NCI-H2196 treated with DMSO at 0.1 percent for 48 hours (cell line): ENCODE data around the gene SEC24C.
"Not testable (repeated sequence)": the region's sequence is repeated elsewhere in the genome, so short reads cannot be mapped to it uniquely, and the experiment has no call there.

Source experiments
- DNase-seq: peaks from one replicate; lab custom pipeline; 2025; ENCODE audit not compliant: unreplicated experiment; lab: John Stamatoyannopoulos, UW

SEC24C gene

DNA sequence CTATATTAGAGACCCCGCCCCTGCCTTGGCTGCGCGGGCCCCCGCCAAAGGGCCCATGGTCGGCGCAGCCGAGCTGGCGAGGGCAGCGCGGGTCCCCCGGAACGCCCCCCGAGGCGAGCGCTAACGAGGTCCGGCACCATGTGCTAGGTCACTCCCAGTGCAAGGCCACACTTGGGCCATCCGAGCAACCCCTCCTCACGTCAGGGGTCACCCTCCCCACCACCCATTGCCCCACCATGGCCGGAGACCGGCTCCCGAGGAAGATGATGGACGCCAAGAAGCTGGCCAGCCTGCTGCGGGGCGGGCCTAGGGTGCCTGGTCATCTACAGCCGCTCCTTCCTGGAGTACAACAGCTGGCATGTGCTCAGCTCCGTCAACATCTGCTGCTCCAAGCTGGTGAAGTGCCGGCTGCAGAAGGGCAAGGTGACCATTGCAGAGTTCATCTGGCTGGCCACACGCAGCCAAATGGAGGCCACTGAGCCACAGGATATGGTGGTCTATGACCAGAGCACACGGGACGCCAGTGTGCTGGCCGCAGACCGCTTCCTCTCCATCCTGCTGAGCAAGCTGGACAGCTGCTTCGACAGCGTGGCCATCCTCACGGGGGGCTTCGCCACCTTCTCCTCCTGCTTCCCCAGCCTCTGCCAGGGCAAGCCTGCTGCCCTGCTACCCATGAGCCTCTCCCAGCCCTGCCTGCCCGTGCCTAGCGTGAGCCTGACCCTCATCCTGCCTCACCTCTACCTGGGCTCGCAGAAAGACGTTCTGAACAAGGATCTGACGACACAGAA lies 12.4 kb upstream of the SEC24C start:
- no peak for DNase-seq

- no peak for DNase-seq
These were observed 11.7 kb upstream of the SEC24C start for GRCh38 chr10:73732426-73732825.

DNA sequence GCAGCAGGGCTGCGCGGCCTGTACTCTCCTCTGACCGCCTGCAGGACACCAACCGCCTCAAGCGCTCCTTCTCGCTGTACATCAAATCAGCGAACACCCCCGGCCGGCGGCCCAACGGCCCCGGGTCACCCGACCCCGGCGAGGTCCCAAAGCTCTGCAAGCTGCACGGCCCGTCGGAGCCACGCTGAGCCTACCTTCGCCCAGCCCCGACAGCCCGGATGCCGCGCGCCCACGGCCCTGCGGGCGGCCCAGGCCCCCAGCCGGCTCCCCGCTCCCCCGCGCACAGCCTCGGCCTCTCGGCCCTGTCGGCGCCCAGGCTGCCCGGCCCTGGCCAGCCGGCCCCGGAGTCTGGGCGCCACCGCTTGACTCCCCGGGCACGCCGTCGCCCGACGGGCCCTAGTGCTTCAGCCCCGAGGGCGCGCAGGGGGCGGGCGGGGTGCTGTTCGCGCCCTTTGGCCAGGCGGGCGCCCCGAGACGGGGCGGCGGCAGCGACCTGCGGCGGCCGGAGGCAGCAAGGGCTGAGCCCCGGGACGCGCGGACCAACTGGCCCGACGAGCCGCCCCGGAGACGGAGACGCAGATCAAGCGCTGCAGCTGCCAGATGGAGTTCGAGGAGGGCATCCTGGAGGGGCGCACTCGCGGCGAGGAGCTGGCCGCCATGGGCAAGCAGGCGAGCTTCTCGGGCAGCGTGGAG lies 11.1 kb upstream of the SEC24C start:
- DNase-seq: no peak

DNA sequence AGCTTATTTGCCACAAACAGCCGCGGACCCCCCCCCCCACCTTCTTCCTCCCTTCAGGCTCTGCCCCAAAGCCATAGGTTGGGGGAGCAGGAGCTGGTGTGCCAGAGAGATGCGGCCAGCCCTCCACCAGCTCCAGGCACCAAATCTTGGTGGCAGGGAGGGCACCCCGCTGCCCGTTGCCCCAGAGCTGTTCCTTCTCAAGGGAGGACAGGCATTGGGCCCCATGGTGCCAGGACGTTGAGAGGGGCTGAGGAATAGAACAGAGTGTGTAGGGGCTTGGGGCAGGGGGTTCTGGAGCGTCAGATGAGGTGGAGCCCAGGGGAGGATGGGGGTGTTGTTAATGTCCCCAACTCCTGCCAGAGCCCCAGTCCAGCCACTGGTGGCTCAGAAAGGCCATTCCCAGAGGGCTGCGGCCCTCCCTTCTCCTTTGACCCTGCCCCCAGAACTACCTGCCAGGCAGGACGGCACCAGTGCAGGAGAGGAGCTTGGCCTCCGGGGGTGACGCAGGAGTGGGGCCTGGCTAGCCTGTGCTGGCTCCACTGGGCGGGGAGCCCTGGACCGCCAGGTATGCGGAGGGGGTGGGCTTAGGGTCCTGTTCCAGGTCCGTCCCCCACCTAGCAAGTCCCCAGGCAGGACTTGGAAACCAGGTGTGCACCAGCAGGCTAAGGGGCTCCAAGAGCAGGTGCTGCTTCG lies 10.0 kb upstream of the SEC24C start:
- no peak for DNase-seq

DNA sequence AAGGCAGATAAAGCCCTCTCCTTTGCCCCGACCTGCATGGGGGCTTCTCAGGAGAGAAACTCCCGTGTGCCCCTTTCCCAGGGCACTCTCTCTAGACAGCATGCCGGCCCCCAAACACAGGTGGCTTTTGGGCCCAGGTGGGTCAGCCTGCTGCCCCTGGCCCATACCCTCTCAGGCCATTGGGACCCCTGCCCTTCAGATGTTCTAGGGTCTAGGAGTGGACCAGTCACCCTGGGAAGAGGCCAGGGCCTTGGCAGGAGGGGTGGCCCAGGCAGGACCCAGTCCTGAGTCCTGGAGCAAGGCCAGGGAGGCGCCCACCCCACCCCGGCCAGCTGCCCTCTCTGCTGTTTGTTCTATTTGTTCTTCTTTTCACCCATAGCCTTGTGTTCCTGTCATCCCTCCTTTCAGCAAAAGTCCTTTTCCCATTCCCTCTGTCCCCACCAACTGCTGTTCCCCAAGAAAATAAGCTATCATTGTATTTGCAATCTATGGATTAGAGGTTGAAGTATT lies 9.3 kb upstream of the SEC24C start:
- no peak for DNase-seq

DNA sequence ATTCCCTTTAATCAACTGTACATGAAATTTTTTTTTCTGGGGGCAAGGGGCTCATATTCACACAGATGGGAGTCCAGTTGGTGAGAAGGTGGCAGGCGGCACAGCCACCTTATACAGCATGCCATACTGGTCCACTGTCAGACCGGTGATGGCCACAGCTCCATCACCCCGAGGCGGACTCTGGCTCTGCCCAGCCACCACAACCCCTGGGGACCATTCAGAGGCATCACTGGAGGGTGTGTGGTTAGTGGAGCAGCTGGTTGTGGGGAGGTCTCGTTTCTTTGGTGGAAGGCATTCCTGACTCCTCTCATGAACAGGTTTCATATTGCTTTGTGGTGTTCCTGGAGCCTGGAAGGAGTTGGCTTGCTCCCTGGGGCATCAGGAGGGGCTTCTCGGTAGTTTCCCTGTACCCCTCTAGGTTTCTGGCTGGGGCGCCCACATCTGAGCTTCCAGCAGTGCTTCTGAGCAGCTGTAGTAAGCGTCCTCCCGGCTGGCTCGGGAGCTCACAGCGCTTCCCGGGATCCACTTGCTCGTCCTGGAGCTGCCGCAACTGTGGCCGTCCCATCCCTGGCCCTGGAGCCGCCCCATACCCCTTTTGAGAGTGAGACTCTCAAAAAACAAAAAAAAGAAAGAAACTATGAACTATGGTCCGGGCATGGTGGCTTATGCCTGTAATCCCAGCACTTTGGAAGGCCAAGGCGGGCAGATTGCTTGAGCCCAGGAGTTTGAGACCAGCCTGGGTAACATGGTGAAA lies 3.5 kb upstream of the SEC24C start:
- not testable (repeated sequence) for DNase-seq

- DNase-seq: no peak
These were observed 1.8 kb upstream of the SEC24C start for GRCh38 chr10:73742454-73742734.

DNA sequence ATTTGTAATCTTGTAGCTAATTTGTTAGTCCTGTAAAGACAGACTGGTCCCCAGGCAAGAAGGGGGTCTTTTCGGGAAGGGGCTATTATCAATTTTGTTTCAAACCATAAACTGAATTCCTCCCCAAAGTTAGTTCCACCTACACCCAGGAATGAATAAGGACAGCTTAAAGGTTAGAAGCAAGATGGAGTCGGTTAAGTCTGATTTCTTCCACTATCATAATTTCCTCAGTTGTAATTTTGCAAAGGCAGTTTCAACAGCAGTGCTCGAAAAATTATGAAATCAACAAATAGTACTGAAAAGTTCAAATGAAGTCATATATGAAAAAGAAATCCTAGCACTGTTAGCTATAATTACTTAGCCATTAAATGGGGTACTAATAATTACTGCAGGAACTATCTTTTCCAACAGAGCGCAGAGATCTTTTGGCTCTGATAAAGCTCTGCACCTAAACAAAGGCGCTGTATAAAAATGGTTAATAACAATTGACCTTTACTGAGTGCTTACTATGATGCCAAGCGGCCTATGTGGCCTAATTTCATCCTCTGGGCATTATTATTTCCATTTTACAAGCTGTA lies 756 bp upstream of the SEC24C start:
- DNase-seq: no peak

- no peak for DNase-seq
These were observed 448 bp downstream of the SEC24C start for GRCh38 chr10:73744664-73744975.

DNA sequence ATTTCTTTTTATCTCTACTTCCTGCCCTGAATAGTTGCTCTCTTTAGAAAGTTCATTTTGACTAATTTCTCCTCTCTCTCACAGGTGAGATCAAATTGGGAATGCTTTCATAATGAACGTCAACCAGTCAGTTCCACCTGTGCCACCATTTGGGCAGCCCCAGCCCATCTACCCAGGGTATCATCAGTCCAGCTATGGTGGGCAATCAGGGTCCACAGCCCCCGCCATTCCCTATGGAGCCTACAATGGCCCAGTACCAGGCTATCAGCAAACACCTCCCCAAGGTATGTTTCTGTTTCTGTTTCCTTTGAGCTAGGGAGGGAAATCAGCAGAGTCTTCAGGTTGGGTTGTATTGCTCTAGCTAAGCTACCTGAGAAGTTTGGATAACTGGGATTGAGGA lies 2.5 kb downstream of the SEC24C start:
- DNase-seq: no peak

DNA sequence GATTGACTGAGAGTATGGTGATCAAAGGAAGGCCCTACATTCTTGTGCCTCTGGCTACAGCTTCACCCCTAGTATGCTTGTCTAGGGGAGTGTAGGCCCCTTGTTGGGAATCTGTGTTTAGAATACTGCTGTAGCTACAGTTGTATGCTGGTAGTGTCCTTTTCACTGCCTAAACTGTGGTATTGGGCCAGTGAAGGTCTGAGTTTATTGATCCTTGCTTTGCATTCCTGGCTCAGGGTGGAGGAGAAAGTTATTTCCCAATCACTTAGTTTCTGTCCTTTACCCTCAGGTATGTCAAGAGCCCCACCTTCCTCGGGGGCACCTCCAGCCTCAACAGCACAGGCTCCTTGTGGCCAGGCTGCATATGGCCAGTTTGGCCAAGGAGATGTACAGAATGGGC lies 6.6 kb downstream of the SEC24C start:
- no peak for DNase-seq

DNA sequence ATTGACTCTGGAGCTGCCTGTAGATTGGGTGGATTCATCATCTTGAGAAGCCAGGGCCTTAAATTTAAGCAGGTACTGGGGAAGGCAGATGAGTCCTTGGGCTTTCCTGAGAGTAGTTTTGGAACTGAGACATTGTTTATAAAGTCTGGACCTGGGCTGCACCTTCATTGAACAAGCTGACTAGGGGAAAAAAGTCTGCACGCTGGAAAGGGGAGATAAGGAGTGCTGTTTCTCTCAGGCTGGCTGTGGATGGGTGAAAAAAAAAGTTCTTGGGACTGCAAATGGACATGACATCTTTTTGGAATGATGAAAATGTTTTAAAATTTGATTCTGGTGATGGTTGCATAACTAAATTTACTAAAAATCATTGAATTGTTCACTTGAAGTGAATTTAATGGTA lies 12.0 kb downstream of the SEC24C start:
- DNase-seq: no peak

DNA sequence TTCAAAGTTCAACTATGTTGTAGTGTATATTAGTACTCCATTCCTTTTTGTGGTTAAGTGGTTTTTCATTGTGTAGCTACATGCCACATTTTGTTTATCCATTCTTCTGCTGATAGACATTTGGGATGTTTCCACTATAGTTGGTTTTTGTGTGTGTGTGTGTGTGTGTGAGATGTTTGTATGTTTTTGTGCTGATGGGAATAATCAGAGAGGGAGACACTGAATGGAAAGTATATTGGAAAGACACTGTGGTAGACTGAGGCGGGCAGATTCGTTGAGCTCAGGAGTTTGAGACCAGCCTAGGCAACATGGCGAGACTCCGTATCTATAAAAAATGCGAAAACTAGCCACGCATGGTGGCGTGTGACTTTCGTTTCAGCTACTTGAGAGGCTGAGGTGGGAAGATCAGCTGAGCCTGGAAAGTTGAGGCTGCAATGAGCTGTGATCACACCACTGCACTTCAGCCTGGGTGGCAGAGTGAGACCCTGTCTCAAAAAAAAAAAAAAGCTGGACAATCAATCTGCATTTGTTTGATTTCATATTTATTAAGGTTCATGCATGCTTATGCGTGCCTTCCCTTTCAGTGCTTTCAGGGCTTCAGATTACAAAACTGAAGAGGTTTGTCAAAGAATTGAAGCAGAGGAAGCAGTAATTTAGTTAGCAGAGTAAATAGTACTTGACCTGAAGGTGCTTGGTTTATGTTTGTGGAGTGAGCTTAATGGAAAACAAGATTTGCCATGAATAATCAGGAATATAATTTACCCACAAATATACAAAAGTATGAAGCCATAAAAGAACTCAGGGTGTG lies 14.7 kb downstream of the SEC24C start:
- DNase-seq: peak; percentile 59

DNA sequence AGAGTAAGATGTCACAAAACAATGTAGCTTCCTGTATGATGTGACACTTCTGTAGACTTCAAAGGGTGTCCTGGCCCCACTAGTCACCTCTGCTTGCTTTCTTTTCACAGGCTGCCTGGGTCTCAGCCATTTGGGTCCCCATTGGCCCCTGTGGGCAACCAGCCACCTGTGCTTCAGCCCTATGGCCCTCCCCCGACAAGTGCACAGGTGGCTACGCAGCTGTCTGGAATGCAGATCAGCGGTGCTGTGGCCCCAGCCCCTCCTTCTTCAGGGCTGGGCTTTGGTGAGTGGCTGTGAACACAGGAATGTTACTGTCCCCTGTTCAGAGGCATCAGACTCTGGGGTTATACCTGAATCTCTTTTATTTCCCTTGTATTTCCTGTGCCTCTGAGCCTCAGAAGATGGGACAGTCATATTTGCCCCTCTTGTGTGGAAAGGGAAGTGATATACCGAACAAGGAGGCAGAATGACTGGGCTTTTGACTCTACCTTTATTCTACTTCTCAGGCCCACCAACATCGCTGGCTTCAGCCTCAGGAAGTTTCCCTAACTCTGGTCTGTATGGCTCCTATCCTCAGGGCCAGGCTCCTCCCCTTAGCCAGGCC lies 15.4 kb downstream of the SEC24C start:
- peak; percentile 59 for DNase-seq

DNA sequence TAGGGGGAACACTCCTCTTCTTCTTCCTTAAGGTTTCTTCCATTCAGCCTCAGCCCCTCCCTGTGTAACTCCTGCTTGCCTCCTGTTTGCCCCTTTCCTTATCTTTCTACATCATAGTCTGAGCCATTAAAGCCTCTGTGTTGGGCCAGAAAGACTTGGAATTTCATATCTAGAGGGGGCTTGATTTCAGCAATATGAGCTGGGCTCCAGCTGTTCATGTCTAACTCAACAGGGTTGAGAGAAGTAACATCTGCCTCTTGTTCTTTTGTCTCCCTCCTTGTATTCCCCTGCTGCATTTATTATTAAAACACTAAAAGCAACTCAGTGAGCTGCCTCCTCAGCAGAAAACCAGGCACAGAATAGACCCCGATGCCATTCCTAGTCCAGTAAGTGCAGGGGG lies 17.6 kb downstream of the SEC24C start:
- DNase-seq: no peak

DNA sequence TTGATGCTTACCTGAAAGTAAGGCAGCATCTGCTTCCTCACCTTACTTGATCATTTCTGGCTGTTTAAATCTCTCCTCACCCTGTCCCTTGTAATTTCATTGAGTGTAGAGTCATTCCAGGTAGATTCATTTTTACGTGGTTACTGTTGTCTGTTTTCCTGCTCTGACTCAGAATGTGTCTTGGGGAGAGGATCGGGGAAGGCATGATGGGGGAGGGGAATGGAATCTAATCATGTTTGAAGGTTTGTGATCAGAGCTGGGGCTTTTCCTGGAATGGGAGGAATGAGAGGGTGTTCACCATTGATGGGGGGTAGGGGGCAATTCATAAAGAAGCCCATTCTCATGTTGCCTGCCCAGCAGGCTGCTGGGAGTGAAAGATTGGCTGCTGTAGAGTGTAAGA lies 18.7 kb downstream of the SEC24C start:
- DNase-seq: no peak

GRCh38 chr10:73763343-73763742 lies 19.2 kb downstream of the SEC24C start:
- DNase-seq: no peak

DNA sequence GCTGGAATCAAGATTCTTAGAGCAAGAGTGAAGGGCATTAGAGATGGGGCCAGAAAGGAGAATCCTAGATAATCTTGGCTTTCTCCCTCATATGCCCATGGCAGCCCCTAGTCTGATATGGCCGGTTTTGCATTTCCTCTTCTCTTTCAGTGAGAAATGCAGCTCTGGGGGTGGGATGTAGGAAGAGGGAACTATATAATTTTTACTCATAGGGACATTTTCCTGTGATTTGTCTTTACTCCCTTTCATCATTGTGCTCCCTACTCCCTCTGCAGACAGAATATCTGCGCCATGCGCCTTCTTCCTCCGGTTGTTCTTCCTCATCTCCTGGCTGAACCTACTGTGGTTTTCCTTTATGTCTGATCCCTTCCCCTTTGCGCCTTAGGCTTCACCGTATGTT lies 20.9 kb downstream of the SEC24C start:
- DNase-seq: no peak

GRCh38 chr10:73768881-73769280 lies 24.7 kb downstream of the SEC24C start:
- DNase-seq: peak; percentile 20

DNA sequence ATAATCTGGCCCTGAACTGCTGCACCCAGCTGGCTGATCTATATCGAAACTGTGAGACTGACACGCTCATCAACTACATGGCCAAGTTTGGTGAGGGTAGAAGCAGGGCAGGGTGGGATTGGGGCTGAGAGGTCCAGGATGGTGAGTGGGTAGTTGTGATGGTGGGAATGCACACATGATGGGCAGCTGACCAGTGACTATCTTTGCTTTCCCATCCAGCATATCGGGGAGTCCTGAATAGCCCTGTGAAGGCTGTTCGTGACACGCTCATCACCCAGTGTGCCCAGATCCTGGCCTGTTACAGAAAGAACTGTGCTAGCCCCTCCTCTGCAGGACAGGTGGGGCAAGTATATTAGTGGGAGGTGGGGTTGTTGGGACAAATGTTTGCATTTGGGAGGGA lies 25.2 kb downstream of the SEC24C start:
- no peak for DNase-seq
